Endothelial cell of umbilical vein (primary cell): ENCODE measurements around the gene CFAP65. TPM values are rescaled to one million over a fixed set of nuclear protein-coding genes. Genes with fewer than 3 reads are reported as not detected.

Experiments used
- BruUV-seq: library from RNA; stranded (reverse); fragments of 400-500 nt; replicated peaks from 2 replicates; lab custom pipeline; 2021; lab: Mats Ljungman, UMichigan
- CTCF ChIA-PET: fragments of 300-600, 350-600 bp; sonication (Branson Sonifier 250); formaldehyde crosslinking; loops from one replicate; lab custom pipeline; 2021; ENCODE audit warnings: antibody characterized with exemption, inconsistent platforms; lab: Charles Lee
- POLR2A ChIA-PET: fragments of 300-600, 350-600 bp; sonication (Branson Sonifier 250); formaldehyde crosslinking; loops from one replicate; lab custom pipeline; 2021; ENCODE audit warnings: antibody characterized with exemption, inconsistent platforms; lab: Charles Lee
- DNase-seq: peaks from one replicate; pipeline ENCODE4 v3.0.0-alpha.2; 2011; ENCODE audit warnings: low read depth, low spot score
- FAIRE-seq: peaks from 2 replicates; lab custom pipeline; 2011; peaks lifted over from hg19 to GRCh38; lab: Jason Lieb, UNC
- H2AFZ ChIP-seq: 2 replicates; pipeline ENCODE4 v1.6.0; 2012; ENCODE audit warnings: low read depth, low read length, control low read depth, inconsistent platforms
- H3K27ac ChIP-seq: 2 replicates; pipeline ENCODE4 v1.5.1; 2011; ENCODE audit warnings: low read depth, mild to moderate bottlenecking, control low read depth, low read length, moderate library complexity; ENCODE audit not compliant: insufficient read depth
- H3K27me3 ChIP-seq, 2 experiments: 2 replicates each; pipeline versions ENCODE4 v1.6.0 to v1.6.1; 2011; ENCODE audit warnings: low read length in 2 of 2, mixed read lengths in 1 of 2; ENCODE audit not compliant: control insufficient read depth in 2 of 2, insufficient read depth in 2 of 2
- H3K36me3 ChIP-seq, 2 experiments: 2 replicates in 1 of 2; 3 replicates in 1 of 2; pipeline ENCODE4 v1.5.1; 2011; ENCODE audit warnings: low read length in 2 of 2, mild to moderate bottlenecking in 1 of 2, moderate library complexity in 1 of 2; ENCODE audit not compliant: control insufficient read depth in 2 of 2, insufficient read depth in 2 of 2; ENCODE audit errors: extremely low read depth in 1 of 2
- H3K4me1 ChIP-seq: 3 replicates; pipeline ENCODE4 v1.5.1; 2011; ENCODE audit warnings: mild to moderate bottlenecking, low read length; ENCODE audit not compliant: control insufficient read depth, insufficient read depth; ENCODE audit errors: extremely low read depth
- H3K4me2 ChIP-seq: 2 replicates; pipeline ENCODE4 v1.6.1; 2011; ENCODE audit warnings: low read length, control low read depth, mixed read lengths; ENCODE audit not compliant: insufficient read depth
- H3K4me3 ChIP-seq, 3 experiments: fragments of 200-600 bp in 1 of 3; sonication (generic), shearing (Covaris generic) in 1 of 3; replicated peaks in 1 of 3; 2 replicates each; pipeline ENCODE4 v1.5.1; 2011 to 2016; ENCODE audit warnings: control low read depth in 3 of 3, low read length in 3 of 3, mild to moderate bottlenecking in 2 of 3, inconsistent platforms in 1 of 3, low read depth in 1 of 3, moderate library complexity in 1 of 3; ENCODE audit not compliant: insufficient read depth in 1 of 3
- H3K79me2 ChIP-seq: 2 replicates; pipeline ENCODE4 v1.6.0; 2012; ENCODE audit warnings: low read length, inconsistent platforms; ENCODE audit not compliant: control insufficient read depth, insufficient read depth
- H3K9ac ChIP-seq: replicated peaks from 2 replicates; pipeline ENCODE3; 2011; ENCODE audit warnings: low read length, control low read depth; ENCODE audit not compliant: insufficient read depth; ENCODE audit errors: extremely low read depth
- H3K9me1 ChIP-seq: replicated peaks from 3 replicates; pipeline ENCODE4 v1.6.0; 2011; ENCODE audit warnings: mild to moderate bottlenecking, low read length; ENCODE audit not compliant: control insufficient read depth, insufficient read depth; ENCODE audit errors: extremely low read depth
- H3K9me3 ChIP-seq: replicated peaks from 2 replicates; pipeline ENCODE4 v1.5.1; 2012; ENCODE audit warnings: low read length, inconsistent platforms; ENCODE audit not compliant: control insufficient read depth, insufficient read depth
- H4K20me1 ChIP-seq: replicated peaks from 2 replicates; pipeline ENCODE3; 2011; ENCODE audit warnings: mild to moderate bottlenecking, low read length; ENCODE audit not compliant: control insufficient read depth, insufficient read depth; ENCODE audit errors: extremely low read depth
- EZH2 ChIP-seq: IDR thresholded peaks from 2 replicates; pipeline ENCODE4 v1.6.1; 2012; ENCODE audit warnings: borderline replicate concordance, low read depth, mild to moderate bottlenecking, moderate library complexity, low read length, inconsistent platforms; ENCODE audit not compliant: severe bottlenecking
- JUN ChIP-seq: IDR thresholded peaks from 2 replicates; pipeline ENCODE4 v1.6.1; 2011; ENCODE audit warnings: borderline replicate concordance, low read depth; ENCODE audit not compliant: insufficient read length, insufficient read depth
- dilution Hi-C: fragments of 300-500 bp; cut with MboI; formaldehyde crosslinking; loops from one replicate; pipeline ENCODE4 v1.15.0; 2019; ENCODE audit warnings: low sequenced_read_pairs; ENCODE audit not compliant: extremely low pct_ligation_motif_present
- intact Hi-C: fragments of 100-400 bp; cut with micrococcal nuclease; formaldehyde crosslinking; loops from one replicate; pipeline ENCODE4 v1.10.0; 2022
- polyA plus RNA-seq, 4 experiments: library from polyadenylated mRNA; depleted of rRNA in 3 of 4; stranded (reverse) in 3 of 4; unstranded in 1 of 4; fragments of >200 nt; gene quantifications; 2 replicates each; pipeline versions ENCODE4 v1.2.1 to v1.2.3, GENCODE V29; 2011 to 2012; ENCODE audit warnings: missing spikeins in 1 of 4
- total RNA-seq: library from RNA; stranded (reverse); gene quantifications from 2 replicates; pipeline ENCODE4 v1.2.3, GENCODE V29; 2021
- TF ChIP-seq, protein P1 (sequence below), 2 donors: IDR thresholded peaks; 1 replicate in 1 of 2; 2 replicates in 1 of 2; pipeline ENCODE4 v1.5.1; 2011; ENCODE audit warnings: low read length in 2 of 2, mild to moderate bottlenecking in 2 of 2, moderate library complexity in 2 of 2, control low read depth in 1 of 2, inconsistent platforms in 1 of 2, low read depth in 1 of 2; ENCODE audit not compliant: insufficient read depth in 1 of 2; ENCODE audit errors: extremely low read depth in 1 of 2
- TF ChIP-seq, protein P2 (sequence below): IDR thresholded peaks from 2 replicates; pipeline ENCODE4 v1.6.1; 2011; ENCODE audit not compliant: insufficient read depth, insufficient read length

Gene CFAP65
- total and polyA plus RNA-seq, 2 donors (not counting 3 experiments of a cell fraction or from before 2014, with no cell fraction given): 0.03 TPM; not detected in 1

DNA sequence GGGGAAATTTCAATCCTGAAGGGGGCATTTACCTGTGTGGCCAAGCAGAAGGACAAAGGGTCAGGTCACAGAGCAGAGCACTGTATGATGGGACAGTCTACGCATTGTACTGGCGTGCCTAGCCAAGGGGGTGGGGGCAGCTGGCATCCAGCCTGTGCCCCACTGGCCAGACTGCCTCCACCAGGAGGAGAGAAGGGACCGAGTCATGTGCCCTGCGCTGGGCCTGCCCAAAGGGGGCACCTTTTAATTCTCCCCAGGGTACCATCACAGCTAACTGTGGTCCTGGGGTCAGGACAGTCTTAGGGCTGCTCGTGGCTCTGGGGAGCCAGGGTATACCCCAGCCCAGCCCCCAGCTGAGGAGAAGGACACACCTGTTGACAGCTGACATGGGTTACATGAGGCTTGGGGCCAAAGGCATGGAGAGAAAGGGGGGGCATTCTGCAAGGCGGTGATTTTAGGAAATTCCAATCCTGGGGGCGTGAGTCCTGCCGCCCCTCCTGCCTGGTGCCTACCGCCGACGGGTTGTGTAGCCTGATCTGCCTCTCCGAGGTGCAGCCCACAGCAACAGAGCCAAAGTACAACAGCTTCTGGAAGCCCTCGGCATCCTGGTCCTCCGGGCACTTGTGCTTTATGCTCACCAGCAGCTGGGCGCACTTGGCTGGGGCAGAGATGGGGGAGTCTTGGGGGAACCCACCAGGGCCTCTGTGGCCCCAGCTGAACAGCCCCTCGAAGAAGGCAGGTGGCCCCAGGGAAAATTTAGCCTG, 11.0 kb downstream of the CFAP65 start:
- dilution Hi-C loops: no loop called here
- FAIRE-seq: no peak

DNA sequence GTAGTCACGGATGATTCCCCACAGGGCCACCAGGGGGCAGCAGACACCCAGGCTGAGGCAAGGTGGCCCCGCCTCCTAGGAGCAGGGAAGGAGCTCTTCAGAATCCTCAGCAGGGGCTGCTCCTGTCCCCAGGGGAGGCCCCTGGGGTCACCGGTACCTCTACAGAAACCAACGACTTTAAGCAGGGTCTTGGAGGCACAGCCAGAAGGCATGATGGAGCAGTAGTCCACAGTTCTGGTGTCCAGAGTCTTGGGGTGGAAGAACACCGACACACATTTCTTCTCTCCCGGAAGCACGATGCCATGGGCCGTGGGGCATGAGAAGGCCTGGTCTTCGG, 11.5 kb downstream of the CFAP65 start:
- TF ChIP-seq JUN: no peak
- TF ChIP-seq, protein P1, sequence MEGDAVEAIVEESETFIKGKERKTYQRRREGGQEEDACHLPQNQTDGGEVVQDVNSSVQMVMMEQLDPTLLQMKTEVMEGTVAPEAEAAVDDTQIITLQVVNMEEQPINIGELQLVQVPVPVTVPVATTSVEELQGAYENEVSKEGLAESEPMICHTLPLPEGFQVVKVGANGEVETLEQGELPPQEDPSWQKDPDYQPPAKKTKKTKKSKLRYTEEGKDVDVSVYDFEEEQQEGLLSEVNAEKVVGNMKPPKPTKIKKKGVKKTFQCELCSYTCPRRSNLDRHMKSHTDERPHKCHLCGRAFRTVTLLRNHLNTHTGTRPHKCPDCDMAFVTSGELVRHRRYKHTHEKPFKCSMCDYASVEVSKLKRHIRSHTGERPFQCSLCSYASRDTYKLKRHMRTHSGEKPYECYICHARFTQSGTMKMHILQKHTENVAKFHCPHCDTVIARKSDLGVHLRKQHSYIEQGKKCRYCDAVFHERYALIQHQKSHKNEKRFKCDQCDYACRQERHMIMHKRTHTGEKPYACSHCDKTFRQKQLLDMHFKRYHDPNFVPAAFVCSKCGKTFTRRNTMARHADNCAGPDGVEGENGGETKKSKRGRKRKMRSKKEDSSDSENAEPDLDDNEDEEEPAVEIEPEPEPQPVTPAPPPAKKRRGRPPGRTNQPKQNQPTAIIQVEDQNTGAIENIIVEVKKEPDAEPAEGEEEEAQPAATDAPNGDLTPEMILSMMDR (IDR thresholded peaks at IDR 0.05; ENCODE audit: extremely low read depth in 1 of 2, insufficient read depth in 1 of 2, low read depth in 1 of 2, low read length in 2 of 2): peak; percentile 85 to 97
- H3K79me2 ChIP-seq: no peaks in the 10 kb centered on the region
- no peak overlapping the region for H2AFZ ChIP-seq
- H3K36me3 ChIP-seq: no peaks in the 10 kb centered on the region
- intact Hi-C loops (loop anchor here (1.0 to 2.0 kb wide), 3 partner anchors 49 to 126 kb away; no protein-coding TSS in a partner anchor), dilution Hi-C loops (no loop called here)
- H4K20me1 ChIP-seq: no peaks in the 10 kb centered on the region
- H3K4me2 ChIP-seq: no peak overlapping the region
- no peak overlapping the region for H3K27ac ChIP-seq
- ChIA-PET POLR2A (no interaction called here), CTCF (interaction anchor here (0.5 to 9.9 kb wide), 85 partner anchors 10 to 500 kb away, joined by 3 to 418 read pairs (median 4); partner anchors contain the start of genes ANKZF1, ATG9A, CDK5R2 and CFAP65)
- peaks cover 13 to 14% of the 10 kb centered on the region in 2 experiments for H3K27me3 ChIP-seq
- H3K4me1 ChIP-seq: no peaks in the 10 kb centered on the region
- no TSS peak for BruUV-seq
- no peak overlapping the region for H3K9ac ChIP-seq
- peak; percentile 85 for FAIRE-seq
- DNase-seq: peak; percentile 64
- no peaks in the 10 kb centered on the region for H3K9me1 ChIP-seq
- no peak overlapping the region for H3K4me3 ChIP-seq
- H3K9me3 ChIP-seq: no peaks in the 10 kb centered on the region

More for the DNA sequence above, 11.0 kb downstream of the CFAP65 start:
- Histone ChIP-seq H3K4me2 (no peak overlapping the region), H3K79me2 (no peaks in the 10 kb centered on the region), H3K9me3 (no peaks in the 10 kb centered on the region), H3K4me1 (no peaks in the 10 kb centered on the region), H4K20me1 (no peaks in the 10 kb centered on the region), H3K9ac (no peak overlapping the region), H3K27ac (no peak overlapping the region), H2AFZ (no peak overlapping the region), H3K4me3 (no peak overlapping the region), H3K9me1 (no peaks in the 10 kb centered on the region), H3K36me3 (no peaks in the 10 kb centered on the region), H3K27me3 (peaks cover 14 to 16% of the 10 kb centered on the region in 2 experiments)
- intact Hi-C loops: no loop called here
- DNase-seq: no peak
- POLR2A ChIA-PET: no interaction called here
- no TSS peak for BruUV-seq
- TF ChIP-seq EZH2: peak; percentile 39
- TF ChIP-seq, protein P2, sequence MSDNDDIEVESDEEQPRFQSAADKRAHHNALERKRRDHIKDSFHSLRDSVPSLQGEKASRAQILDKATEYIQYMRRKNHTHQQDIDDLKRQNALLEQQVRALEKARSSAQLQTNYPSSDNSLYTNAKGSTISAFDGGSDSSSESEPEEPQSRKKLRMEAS: no peak
- CTCF ChIA-PET: interaction anchor here (0.5 to 9.9 kb wide), 86 partner anchors 10 to 500 kb away, joined by 3 to 418 read pairs (median 4); partner anchors contain the start of genes ANKZF1, ATG9A, CDK5R2 and CFAP65
